NCI-H510A treated with DMSO at 0.1 percent for 48 hours (cell line): Measurements from ENCODE around the gene RAD51AP2.

Source experiments
- DNase-seq: peaks from one replicate; lab custom pipeline; 2025; lab: John Stamatoyannopoulos, UW

Gene RAD51AP2

DNA sequence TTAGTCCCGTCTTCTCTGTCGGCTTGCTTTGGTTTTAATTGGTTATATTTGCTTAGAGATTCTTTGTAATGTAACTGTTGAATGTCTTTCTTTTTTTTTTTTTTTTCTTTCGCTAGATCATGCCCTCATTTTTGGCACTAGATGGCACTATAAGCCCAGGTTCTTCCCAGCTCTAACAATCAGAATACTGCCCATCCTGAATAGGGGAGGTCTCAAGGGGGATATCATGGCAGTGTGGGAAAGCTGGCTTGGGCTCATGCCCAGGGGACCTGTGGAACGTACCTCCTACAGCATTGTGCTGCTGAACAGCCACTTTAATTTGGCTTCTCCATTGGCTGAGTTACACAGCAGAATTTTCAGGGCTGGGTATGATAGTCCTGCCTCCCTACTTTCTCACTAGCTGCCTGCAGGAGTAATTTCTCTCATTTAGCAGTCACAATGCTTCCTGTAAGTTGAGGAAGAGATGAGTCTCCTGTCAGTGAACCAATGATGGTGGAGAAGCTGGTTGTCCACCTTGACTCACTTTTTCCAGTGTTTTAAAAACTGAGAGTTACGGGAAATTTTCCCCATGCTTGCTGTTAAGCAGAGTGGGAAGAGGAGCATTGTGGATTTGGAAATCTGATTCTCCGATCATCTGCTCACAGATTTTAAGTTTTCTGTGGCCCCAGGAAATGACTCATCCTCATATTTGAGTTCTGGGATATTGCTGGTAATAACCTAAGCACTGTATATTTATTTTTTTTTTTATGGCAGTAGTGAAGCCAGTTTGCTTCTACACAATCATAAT, 47.2 kb downstream of the RAD51AP2 start:
- DNase-seq: no peak

GRCh38 chr2:17461087-17461475, 57.2 kb downstream of the RAD51AP2 start:
- no peak for DNase-seq
